AG08396 (cell line): Measurements from ENCODE around the gene MICU1.
A peak's percentile ranks its signal among the peaks of the same experiment; 100 is the strongest.
"Not testable (repeated sequence)": the region's sequence is repeated elsewhere in the genome, so short reads cannot be mapped to it uniquely, and the experiment has no call there.

Experiments
- DNase-seq: peaks from one replicate; pipeline ENCODE4 v3.0.0; 2012; ENCODE audit warnings: low spot score, mixed read lengths

Gene MICU1

DNA sequence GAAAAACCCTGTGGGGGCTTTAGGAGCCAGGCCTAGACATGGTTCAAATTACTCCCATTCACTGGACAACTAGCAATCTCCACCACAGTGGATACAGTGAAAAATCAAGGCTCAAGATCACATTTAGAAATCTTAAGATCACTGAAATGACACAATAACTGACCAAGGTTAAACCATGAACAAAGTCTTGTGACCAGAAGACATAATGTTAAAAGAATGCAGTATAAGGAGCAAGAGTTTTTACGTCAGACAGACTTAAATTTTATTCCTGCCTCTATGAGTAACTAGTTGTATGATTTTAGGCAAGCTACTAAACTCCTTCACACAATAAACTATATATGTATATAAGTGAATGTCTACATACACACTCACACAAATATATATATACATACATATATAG lies 68.5 kb downstream of the MICU1 start:
- peak; percentile 5 for DNase-seq

DNA sequence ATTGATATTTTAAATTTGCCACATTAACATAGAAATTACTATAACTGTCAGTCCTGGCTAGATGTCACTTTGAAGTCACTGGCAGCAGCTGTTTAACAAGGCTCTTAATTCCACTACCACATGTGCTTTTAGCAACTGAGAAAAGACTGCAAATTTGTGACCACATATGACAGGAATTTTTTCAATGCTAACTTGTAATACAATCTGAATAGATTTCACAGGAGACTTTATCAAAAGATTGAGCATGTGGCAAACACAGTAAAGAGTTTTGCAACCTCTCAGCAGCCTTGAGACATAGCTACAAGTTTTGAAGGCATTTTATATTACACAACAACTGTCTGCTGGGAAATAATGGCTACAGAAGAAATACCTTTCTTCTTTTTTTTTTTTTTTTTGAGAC lies 73.0 kb downstream of the MICU1 start:
- peak; percentile 37 for DNase-seq

DNA sequence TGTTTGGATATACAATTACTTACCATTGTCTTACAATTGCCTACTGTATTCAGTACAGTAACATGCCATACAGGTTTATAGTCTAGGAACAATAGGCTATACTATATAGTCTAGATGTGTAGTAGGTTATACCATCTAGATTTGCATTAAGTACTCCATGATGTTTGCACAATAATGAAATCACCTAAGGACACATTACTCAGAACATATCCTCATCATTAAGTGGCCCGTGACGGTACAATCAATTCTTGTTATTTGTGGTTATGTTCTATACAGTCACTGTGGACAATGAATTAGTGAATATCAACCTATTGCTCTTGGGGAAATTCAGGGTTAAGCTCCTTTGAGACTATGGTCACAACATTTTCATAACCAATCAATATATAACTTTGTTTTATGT lies 75.6 kb downstream of the MICU1 start:
- DNase-seq: no peak

DNA sequence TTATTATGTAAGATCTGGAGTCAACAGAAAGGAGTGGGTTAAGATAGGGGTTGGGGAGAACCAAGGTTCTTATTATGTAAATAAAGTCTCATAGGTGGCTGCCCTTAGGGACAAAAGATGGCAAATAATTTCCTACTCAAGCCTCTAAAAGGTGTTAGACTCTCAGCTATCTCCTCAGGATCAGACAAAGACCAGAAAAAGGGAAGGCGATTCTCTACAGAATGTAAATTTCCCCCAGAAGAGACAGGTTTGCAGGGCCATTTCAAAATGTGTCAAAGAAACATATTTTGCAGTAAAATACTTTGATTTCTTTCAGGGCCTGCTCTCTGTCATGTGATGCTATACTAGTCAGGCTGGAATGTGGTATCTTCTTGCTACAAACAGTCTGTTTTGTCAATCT lies 80.3 kb downstream of the MICU1 start:
- no peak for DNase-seq

DNA sequence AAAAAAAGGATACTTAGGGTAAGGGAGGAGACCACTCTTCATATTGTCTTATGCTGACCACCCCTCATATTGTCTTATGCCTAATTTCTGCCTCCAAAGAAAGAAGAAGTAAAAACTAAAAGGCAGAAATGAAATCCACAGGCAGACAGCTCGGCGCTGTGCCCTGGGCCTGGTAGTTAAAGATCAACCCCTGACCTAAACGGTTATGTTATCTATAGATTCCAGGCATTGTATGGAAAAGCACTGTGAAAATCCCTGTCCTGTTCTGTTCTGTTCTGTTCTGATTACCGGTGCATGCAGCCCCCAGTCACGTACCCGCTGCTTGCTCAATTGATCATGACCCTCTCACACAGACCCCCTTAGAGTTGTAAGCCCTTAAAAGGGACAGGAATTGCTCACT lies 82.0 kb downstream of the MICU1 start:
- not testable (repeated sequence) for DNase-seq

DNA sequence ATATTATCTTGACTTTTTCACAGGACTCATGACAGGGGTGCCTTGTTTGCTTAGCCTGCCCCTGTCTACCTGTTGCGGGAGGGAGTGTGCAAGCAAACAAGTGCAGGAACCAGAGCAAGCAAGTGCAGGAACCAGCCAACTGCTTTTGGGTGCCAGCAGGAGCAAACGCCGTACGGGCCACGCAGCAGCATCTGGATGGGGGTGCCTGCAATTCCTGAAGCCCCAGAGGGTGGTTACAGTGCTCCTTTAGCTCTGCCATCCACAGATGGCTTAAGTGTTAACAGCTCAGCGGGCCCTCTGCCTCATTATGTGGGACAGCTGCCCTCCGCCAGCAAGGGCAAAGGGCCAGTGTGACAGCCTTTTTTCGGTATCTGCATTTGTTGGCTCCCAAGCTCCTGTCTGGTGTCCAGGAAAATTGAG lies 83.5 kb downstream of the MICU1 start:
- no peak for DNase-seq

DNA sequence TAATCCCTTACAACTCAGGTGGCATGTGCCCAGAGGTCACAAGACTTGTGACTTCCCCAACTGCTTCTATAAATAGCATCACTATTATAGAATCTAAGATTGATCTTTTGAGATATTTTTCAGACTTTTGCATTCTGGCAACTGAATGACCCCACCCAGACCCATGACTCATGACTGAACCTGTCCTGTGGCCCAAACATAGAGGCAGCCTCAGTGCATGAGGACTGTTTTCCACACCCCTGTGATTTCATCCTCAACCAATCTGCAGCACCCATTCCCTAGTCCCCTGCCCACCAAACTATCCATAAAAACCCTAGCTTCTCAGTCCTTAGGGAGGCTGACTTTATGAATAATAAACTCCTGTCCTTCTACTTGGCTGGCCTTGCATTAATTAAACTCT lies 84.5 kb downstream of the MICU1 start:
- no peak for DNase-seq

DNA sequence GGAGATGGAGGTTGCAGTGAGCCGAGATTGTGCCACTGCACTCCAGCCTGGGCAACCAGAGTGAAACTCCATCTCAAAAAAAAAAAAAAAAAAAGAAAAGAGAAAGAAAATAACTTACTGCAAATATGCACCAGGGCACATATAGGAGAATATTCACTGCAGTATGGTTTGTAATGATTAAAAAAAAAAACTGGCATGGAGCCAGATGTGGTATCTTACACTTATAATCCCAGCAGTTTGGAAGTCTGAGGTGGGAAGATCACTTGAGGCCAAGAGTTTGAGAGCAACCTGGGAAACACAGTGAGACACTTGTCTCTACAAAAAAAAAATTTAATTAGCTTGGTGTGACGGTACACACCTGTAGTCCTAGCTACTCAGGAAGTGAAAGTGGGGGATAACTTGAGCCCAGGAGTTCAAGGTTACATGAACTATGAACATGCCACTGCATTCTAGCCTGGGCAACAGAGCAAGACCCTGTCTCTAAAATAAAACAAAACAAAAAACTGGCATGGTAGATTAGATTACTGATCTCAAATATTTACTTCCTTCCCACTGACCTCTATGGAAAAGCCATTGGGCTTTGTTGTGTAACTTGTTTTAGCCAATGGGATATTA lies 85.6 kb downstream of the MICU1 start:
- no peak for DNase-seq

DNA sequence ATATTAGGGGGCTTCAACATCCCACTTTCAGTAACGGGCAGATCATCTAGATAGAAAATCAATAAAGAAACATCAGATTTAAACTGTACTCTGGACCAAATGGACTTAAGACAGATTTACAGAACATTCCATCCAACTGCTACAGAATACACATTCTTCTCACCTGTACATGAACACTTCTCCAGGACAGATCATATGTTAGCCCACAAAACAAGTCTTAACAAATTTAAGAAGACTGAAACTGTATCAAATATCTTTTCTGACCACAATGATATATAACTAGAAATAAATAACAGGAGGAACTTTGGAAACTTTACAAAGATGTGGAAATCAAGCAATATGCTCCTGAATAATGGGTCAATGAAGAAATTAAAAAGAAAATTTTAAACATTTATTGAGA lies 86.7 kb downstream of the MICU1 start:
- DNase-seq: no peak

DNA sequence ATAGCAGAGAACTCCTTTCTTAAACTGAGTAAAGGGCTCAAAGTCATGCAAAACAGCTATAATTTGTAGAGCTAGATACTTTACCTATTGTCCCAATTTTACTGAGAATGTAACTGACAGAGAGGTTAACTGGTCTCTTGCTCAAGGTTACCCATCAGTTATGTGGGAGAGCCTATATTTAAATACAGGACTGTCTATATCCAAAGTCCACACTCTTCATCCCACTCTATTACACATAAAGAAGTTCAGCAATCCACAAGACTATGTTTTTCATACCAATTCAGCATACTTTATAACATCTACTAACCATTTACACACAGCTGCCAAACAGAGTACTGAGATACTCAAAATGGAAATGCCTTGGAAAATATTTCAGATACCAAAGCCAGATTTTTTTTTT lies 100.2 kb downstream of the MICU1 start:
- no peak for DNase-seq

DNA sequence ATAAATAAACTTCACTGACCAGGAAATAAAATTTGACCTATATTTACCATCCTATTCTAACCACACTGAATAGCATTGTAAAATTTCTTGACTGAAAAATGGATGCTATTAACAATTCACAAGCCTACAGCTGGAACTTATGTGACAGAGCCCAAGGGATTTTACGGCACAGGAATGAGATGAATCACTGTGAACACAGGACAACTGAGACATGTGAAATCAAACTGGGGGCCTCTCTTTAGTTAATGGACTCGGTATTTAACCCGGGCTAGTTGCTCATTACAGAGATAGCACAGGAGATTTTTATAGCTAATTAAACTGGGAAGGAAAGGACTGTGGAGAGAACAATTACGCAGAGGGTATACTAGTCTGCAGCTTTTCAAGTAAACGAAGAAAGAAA lies 100.6 kb downstream of the MICU1 start:
- DNase-seq: no peak

DNA sequence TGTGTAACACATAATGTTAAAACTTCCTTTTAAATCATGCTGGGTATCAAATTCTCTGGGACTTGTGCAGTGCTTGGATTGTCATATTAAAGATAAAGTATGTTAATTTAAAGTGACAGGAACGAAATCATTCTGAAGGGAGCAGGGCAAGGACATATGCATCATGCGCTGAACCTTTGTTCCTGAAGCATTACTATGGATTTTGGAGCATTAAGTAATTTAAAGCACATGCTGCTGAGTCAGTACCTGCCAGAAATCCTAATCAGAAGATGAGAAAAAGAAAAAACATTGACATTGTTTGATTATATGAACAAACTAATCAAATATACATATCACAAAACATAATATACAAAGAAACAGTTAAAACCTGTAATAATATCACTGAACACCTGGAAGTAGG lies 101.4 kb downstream of the MICU1 start:
- DNase-seq: no peak

DNA sequence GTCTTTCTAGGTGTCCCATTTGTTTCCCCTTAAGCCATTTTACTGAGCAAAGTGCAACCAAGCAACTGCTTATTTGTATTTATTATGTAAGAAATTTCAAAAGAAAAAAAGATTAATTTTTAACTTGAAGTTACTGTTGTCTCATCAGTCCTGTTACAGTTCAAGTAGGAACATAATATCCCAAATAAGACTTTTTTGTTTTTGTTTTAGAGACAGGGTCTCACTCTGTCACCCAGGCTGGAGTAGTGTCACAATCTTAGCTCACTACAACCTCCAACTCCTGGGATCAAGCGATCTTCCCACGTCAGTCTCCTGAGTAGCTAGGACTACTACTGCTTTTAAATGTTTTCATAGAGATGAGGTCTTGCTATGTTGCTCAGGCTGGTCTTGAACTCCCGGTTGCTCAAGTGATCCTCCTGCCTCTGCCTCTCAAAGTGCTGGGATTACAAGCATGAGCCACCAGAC lies 101.9 kb downstream of the MICU1 start:
- no peak for DNase-seq

DNA sequence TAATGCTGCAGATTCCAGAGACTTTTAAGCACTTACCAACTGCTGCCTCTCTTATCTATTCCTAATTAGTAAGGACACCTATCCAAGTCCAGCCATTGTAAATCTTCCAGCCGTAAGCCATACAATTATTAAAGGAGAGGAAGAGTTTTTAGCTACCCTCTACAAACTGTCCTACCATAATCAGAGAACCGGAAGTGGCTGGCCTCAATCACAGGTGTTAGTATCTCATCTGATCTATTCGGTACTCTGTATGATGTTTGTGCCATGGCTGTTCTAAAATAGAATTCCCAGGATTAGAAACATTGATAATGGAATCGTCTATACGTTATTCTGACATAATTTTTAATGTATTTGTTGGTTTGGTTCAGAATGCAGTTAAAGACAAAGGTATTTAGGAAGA lies 102.8 kb downstream of the MICU1 start:
- no peak for DNase-seq

DNA sequence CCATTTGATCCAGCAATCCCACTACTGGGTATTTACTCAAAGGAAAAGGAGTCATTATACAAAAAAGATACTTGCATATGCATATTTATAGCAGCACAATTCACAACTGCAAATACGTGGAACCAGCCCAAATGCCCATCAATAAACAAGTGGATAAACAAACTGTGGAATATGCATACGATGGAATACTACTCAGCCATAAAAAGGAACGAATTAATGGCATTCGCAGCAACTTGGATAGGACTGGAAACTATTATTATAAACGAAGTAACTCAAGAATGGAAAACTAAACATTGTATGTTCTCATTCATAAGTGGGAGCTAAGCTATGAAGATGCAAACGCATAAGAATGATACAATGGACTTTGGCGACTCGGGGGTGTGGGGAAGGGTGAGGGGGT lies 108.6 kb downstream of the MICU1 start:
- DNase-seq: no peak

DNA sequence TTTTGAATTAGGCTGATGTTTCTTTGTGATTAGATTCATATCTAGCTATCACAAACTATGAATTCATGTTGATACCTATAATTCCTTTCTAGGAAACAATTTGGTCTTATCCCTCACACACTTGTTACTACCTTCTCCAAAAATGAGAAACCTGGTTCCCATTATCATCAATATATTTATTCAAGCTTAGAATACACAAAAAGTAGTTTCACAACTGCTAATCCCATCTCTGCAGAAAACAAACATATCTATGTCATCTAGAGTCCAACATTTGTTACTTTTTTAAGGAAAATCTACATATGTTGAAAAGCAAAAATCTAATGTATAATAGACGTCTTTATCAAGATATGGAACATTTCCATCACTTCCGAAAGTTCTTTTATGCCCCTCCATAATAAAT lies 110.4 kb downstream of the MICU1 start:
- DNase-seq: no peak

DNA sequence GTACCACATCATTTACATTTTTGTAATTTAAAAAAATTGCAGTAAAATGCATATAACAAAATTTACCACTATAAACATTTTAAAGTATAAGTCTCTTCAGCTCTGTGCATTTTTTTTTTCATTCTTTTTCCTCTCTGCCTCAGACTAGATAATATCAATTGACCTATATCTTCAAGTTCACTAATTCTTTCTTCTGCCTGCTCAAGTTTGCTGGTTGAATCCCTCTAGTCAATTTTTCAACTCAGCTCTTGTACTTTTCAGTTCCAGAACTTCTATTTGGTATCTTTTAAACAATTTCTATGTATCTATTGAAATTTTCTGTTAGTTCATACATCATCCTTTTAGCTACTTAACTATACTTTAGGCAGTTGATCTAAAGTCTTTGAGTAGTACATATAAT lies 112.0 kb downstream of the MICU1 start:
- no peak for DNase-seq

DNA sequence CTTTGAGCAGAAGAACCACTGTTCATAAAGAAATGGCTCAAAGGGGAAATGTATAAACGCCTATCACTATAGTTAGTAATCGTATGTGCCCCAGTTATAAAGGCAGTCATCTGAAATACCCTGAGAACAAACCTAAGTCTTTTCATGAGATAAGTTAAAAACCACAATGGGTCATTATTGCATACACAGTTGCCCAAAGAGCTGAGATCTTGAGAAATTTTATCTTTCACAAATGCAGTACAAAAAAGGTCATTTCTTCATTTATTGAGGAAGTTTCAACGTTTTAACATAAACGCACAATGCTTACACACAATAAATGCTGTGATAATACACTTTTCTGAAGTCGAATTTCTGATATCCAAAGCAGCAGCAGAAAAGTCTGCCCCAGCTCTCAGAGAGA lies 114.4 kb downstream of the MICU1 start:
- no peak for DNase-seq

DNA sequence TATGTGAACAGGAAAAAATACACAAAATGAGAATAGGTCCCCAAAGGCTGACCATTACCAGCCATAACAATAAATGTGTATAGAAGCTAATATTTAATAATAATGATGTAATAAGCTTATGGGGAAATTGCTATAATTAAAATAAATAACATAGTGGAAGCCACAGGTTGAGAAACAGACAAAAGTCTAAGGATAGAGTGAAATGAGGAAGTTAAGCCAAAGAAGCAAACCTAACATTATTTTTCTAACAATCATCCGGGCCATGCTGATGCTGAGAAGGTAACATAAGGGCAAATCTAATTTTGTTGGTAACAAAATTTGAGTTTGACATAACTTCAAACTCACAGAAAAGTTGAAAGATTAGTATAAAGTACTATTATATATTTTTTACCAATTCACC lies 115.9 kb downstream of the MICU1 start:
- DNase-seq: no peak

DNA sequence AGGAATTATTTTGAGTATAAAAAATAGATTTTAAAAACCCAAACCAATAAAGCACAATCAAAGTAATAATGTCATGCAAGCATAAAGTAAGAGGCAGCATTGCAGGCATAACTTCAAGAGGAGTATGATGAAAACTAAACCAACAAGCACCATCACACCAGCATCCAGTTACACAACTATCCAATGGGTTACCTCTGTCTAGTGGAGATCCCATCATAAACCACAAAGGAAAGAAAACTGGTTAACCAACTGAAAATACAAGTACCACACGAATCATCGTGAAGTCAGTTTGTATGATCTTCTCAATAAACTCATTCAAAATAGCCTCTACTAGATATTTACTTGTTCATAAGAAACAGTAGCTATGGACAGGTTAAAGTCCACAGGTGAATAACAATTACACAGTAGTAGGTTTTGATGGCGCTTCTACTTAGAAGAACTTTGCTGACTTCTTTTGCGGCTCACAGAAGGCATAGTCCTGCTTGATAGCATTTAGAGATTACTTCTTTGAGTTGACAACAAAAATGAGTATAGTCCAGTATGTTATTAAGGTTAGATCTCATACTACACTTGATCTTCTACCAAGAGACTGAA lies 116.6 kb downstream of the MICU1 start:
- no peak for DNase-seq

DNA sequence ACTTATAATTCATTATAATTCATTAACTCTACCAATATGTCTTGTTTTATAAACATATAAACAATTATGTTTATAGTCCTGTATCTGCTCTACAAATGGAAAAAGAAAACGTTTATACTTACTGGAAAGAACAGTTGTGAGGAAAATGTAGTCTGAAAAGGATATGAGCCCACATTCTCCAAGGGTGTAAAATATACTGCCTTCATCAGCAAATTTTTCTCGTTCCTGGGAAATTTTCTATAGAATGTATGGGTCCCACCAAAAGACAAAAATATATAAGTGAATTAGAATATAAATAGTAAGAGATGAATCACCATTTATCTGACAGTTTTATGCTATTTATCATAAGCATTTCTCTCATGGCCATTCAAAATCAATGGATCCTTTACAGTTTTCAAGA lies 117.8 kb downstream of the MICU1 start:
- DNase-seq: no peak

DNA sequence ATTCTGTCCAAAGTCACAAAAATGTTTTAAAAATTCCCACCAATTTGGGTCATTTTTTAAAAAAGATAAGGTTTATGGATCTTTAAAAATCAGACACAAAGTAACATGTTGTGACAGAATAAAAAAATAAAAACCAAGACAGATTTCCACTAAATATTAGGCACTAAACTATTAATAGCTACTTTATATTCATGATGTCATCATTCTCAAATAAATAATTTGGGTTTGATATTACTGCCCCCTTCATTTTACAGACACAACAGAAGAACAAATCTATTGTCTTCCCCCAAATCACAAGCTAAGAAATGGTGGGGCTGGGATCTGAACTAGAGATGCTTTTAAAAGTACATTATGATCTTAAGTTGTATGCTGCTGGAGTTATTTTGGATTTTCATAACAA lies 119.4 kb downstream of the MICU1 start:
- no peak for DNase-seq

DNA sequence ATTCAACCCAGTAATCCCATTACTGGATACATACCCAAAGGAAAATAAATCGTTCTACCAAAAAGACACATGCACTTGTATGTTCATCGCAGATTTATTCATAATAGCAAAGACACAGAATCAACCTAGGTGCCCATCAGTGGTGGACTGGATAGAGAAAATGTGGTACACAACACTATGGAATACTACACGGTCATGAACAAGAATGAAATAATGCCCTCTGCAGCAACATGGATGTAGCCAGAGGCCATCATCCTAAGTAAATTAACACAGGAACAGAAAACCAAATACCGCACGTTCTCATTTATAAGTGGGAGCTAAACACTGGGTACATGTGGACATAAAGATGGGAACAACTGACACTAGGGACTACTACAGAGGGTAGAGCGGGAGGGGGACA lies 120.4 kb downstream of the MICU1 start:
- DNase-seq: no peak

DNA sequence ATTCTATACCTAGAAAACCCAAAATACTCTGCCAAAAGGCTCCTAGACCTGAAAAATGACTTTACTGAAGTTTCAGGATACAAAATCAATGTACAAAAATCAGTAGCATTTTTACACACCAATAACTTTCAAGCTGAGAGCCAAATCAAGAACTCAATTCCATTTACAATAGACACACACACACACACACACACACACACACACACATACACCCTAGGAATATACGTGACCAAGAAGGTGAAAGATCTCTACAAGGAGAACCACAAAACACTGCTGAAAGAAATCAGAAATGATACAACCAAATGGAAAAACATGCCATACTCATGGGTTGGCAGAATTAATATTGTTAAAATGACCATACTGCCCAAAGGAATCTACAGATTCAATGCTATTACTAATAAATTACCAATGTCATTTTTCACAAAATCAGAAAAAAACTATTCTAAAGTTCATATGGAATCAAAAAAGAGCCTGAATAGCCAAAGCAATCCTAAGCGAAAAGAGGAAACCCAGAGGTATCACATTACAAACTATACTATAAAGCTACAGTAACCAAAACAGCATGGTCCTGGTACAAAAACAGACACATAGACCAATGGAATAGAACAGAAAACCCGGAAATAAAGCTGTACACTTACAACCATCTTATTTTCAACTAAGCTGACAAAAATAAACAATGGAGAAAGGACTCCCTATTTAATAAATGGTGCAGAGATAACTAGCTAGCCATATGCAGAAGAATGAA lies 122.0 kb downstream of the MICU1 start:
- no peak for DNase-seq
